Gastroesophageal sphincter (tissue), 4 donors: ENCODE measurements around the gene SLC32A1. TPM values are rescaled to one million over a fixed set of nuclear protein-coding genes. Genes with fewer than 3 reads are reported as not detected.

Experiments used
- ATAC-seq: fragments of 150-250 bp; one replicate; pipeline ENCODE4 v1.9.1; 2016; ENCODE audit warnings: mild to moderate bottlenecking, moderate library complexity
- H3K27ac ChIP-seq, 4 donors: fragments of 200-600 bp; sonication (generic) in 3 of 4; 1 replicate in 3 of 4; 2 replicates in 1 of 4; pipeline ENCODE4 v1.5.1; 2016 to 2019
- H3K27me3 ChIP-seq: fragments of 200-600 bp; sonication (generic); one replicate; pipeline ENCODE4 v1.5.1; 2019
- H3K36me3 ChIP-seq, 2 donors: fragments of 200-600 bp; sonication (generic); one replicate each; pipeline ENCODE4 v1.5.1; 2019; ENCODE audit warnings: control low read depth in 1 of 2
- H3K4me1 ChIP-seq, 3 donors: fragments of 200-600 bp; sonication (generic); 1 replicate in 2 of 3; 2 replicates in 1 of 3; pipeline ENCODE4 v1.5.1; 2016 to 2019; ENCODE audit warnings: control low read depth in 2 of 3
- H3K4me3 ChIP-seq, 2 donors: fragments of 200-600 bp; sonication (generic); one replicate each; pipeline ENCODE4 v1.5.1; 2019; ENCODE audit warnings: mild to moderate bottlenecking in 1 of 2, moderate library complexity in 1 of 2
- H3K9me3 ChIP-seq, 3 donors: fragments of 200-600 bp; sonication (generic); one replicate each; pipeline ENCODE4 v1.5.1; 2017 to 2019; ENCODE audit warnings: control low read depth in 2 of 3
- CTCF ChIP-seq, 4 experiments: fragments of 200-600 bp in 2 of 4; fragments of 450-650 bp in 2 of 4; sonication (generic) in 1 of 4; IDR thresholded peaks; one replicate each; pipeline ENCODE4 v1.5.1; 2017 to 2019; ENCODE audit warnings: antibody characterized with exemption in 4 of 4, mild to moderate bottlenecking in 2 of 4, moderate library complexity in 2 of 4
- EP300 ChIP-seq: sonication (generic); formaldehyde crosslinking; IDR thresholded peaks from one replicate; pipeline ENCODE4 v1.6.1; 2017; ENCODE audit warnings: antibody characterized with exemption, mild to moderate bottlenecking
- POLR2A ChIP-seq, 2 donors: fragments of 450-650 bp; IDR thresholded peaks; one replicate each; pipeline ENCODE4 v1.6.1; 2017; ENCODE audit warnings: antibody characterized with exemption in 2 of 2, mild to moderate bottlenecking in 2 of 2, moderate library complexity in 1 of 2
- POLR2AphosphoS5 ChIP-seq: sonication (generic); formaldehyde crosslinking; IDR thresholded peaks from one replicate; pipeline ENCODE4 v1.6.1; 2017; ENCODE audit warnings: antibody characterized with exemption
- WGBS, 2 donors: methylation state at CpG; one replicate each; pipeline ENCODE4 v1.1.5; 2018; ENCODE audit warnings: low coverage in 1 of 2; 5-methylcytosine and 5-hydroxymethylcytosine counted together
- total RNA-seq, 4 donors: library from RNA; depleted of rRNA; stranded (reverse); fragments of >200 nt; gene quantifications; one replicate each; pipeline ENCODE4 v1.1.0, GENCODE V29; 2016

Gene SLC32A1
- total RNA-seq, 4 donors from 2014 or later: not detected

GRCh38 chr20:38724626-38725147 lies 401 bp downstream of the SLC32A1 start:
- Histone ChIP-seq H3K27me3 (peaks cover 100% of the 10 kb centered on the region), H3K9me3 (peaks cover 0 to 4% (median 0%) of the 10 kb centered on the region in 3 donors), H3K36me3 (no peaks in the 10 kb centered on the region), H3K27ac (no peak overlapping the region), H3K4me3 (no peak overlapping the region), H3K4me1 (peaks cover 0 to 56% (median 7%) of the 10 kb centered on the region in 3 donors)
- TF ChIP-seq POLR2AphosphoS5: no peak
- no peak for TF ChIP-seq POLR2A (IDR thresholded peaks at IDR 0.05)
- TF ChIP-seq CTCF (IDR thresholded peaks at IDR 0.05): no peak
- TF ChIP-seq EP300: no peak
- ATAC-seq: no peak
- no CpG with 5 or more reads among the region's 46 CpGs for WGBS, 2 donors

GRCh38 chr20:38725148-38725901 lies 1.0 kb downstream of the SLC32A1 start:
- peaks cover 0 to 58% (median 7%) of the 10 kb centered on the region in 3 donors for H3K4me1 ChIP-seq
- no peak overlapping the region for H3K4me3 ChIP-seq
- 4 to 6% methylated on average over 3 to 16 of the region's 35 CpGs for WGBS, 2 donors
- H3K9me3 ChIP-seq: peaks cover 0 to 4% (median 0%) of the 10 kb centered on the region in 3 donors
- TF ChIP-seq POLR2A (IDR thresholded peaks at IDR 0.05): no peak
- ATAC-seq: no peak
- H3K36me3 ChIP-seq: no peaks in the 10 kb centered on the region
- peaks cover 100% of the 10 kb centered on the region for H3K27me3 ChIP-seq
- H3K27ac ChIP-seq: no peak overlapping the region

- H3K36me3 ChIP-seq: no peaks in the 10 kb centered on the region
- H3K9me3 ChIP-seq: peaks cover 0 to 4% (median 0%) of the 10 kb centered on the region in 3 donors
- peaks cover 0 to 67% (median 14%) of the 10 kb centered on the region in 3 donors for H3K4me1 ChIP-seq
- ATAC-seq: no peak
- H3K27me3 ChIP-seq: peaks cover 100% of the 10 kb centered on the region
- WGBS, 2 donors: 4 to 13% methylated on average over 8 to 26 of the region's 53 CpGs
- H3K4me3 ChIP-seq: no peak overlapping the region
- H3K27ac ChIP-seq: no peak overlapping the region
- no peak for TF ChIP-seq POLR2A (IDR thresholded peaks at IDR 0.05)
- no peak for TF ChIP-seq POLR2AphosphoS5
- peak in 1 of 4 experiments; percentile 35 for TF ChIP-seq CTCF (IDR thresholded peaks at IDR 0.05)
These were observed 1.9 kb downstream of the SLC32A1 start for GRCh38 chr20:38725931-38726803.

GRCh38 chr20:38726804-38727606 lies 2.7 kb downstream of the SLC32A1 start:
- H3K9me3 ChIP-seq: peaks cover 0 to 4% (median 0%) of the 10 kb centered on the region in 3 donors
- no peak for ATAC-seq
- no peak for TF ChIP-seq POLR2AphosphoS5
- TF ChIP-seq EP300: no peak
- no peak for TF ChIP-seq POLR2A (IDR thresholded peaks at IDR 0.05)
- TF ChIP-seq CTCF (IDR thresholded peaks at IDR 0.05): no peak
- peaks cover 0 to 74% (median 16%) of the 10 kb centered on the region in 3 donors for H3K4me1 ChIP-seq
- WGBS, 2 donors: 2% methylated on average over 19 to 29 of the region's 43 CpGs
- no peak overlapping the region for H3K4me3 ChIP-seq
- H3K36me3 ChIP-seq: no peaks in the 10 kb centered on the region
- H3K27ac ChIP-seq: no peak overlapping the region
- H3K27me3 ChIP-seq: peaks cover 100% of the 10 kb centered on the region
